Measurements from ENCODE around the gene RFX7.

GRCh38 chr15:56042498-56042897, 201.2 kb downstream of the RFX7 start:
- TF ChIP-seq CTCF (IDR thresholded peaks at IDR 0.05) (no peak), POLR2A (IDR thresholded peaks at IDR 0.05) (no peak), POLR2AphosphoS5 (IDR thresholded peaks at IDR 0.05) (no peak), EP300 (IDR thresholded peaks at IDR 0.05; ENCODE audit: low read depth) (no peak)

Data from transverse colon (tissue), 4 donors.